Panc1 (cell line): ENCODE results near the gene SLC6A19. TPM values are rescaled to one million over a fixed set of nuclear protein-coding genes. Genes with fewer than 3 reads are reported as not detected.

Experiments
- ATAC-seq: fragments of 200-7000 bp; cut with Tn5 transposase; 2 replicates; pipeline ENCODE4 v1.9.1; 2020; ENCODE audit warnings: mild to moderate bottlenecking, moderate library complexity
- BruUV-seq: library from RNA; stranded (reverse); fragments of 400-500 nt; replicated peaks from 2 replicates; lab custom pipeline; 2021; lab: Mats Ljungman, UMichigan
- CTCF ChIA-PET: fragments of 300-600 bp; sonication (Branson Sonifier 250); formaldehyde crosslinking; loops from one replicate; lab custom pipeline; 2022; ENCODE audit warnings: antibody characterized with exemption; lab: Charles Lee
- POLR2A ChIA-PET: fragments of 300-600 bp; sonication (Branson Sonifier 250); formaldehyde crosslinking; loops from one replicate; lab custom pipeline; 2022; ENCODE audit warnings: antibody characterized with exemption; lab: Charles Lee
- DNase-seq: peaks from one replicate; pipeline ENCODE4 v3.0.0-alpha.2; 2010; ENCODE audit warnings: low read depth, low spot score
- H3K27ac ChIP-seq: 2 replicates; pipeline ENCODE4 v1.5.1; 2011; ENCODE audit warnings: mild to moderate bottlenecking, low read length, inconsistent platforms
- H3K27me3 ChIP-seq: fragments of 200-500 bp; sonication (Bioruptor generic); 2 replicates; pipeline ENCODE4 v1.6.0; 2014; ENCODE audit warnings: low read length, inconsistent platforms; ENCODE audit not compliant: control insufficient read depth, insufficient read depth
- H3K36me3 ChIP-seq: fragments of 200-500 bp; sonication (Bioruptor generic); 2 replicates; pipeline ENCODE4 v1.5.1; 2014; ENCODE audit warnings: inconsistent platforms, mild to moderate bottlenecking, low read length, moderate library complexity; ENCODE audit not compliant: control insufficient read depth, insufficient read depth
- H3K4me1 ChIP-seq: 2 replicates; pipeline ENCODE4 v1.5.1; 2011; ENCODE audit warnings: inconsistent platforms, mild to moderate bottlenecking, low read length, moderate library complexity; ENCODE audit not compliant: control insufficient read depth, insufficient read depth
- H3K4me3 ChIP-seq, 2 experiments: 2 replicates each; pipeline ENCODE4 v1.5.1; 2011 to 2012; ENCODE audit warnings: low read depth in 2 of 2, low read length in 2 of 2, mild to moderate bottlenecking in 2 of 2, inconsistent platforms in 1 of 2, moderate library complexity in 1 of 2
- H3K9me3 ChIP-seq: fragments of 200-500 bp; sonication (Bioruptor generic); 2 replicates; pipeline ENCODE4 v1.5.1; 2014; ENCODE audit warnings: low read depth, mild to moderate bottlenecking, inconsistent platforms, low read length, moderate library complexity; ENCODE audit not compliant: control insufficient read depth, insufficient read depth
- POLR2AphosphoS5 ChIP-seq: IDR thresholded peaks from 2 replicates; pipeline ENCODE4 v1.6.1; 2012; ENCODE audit warnings: mild to moderate bottlenecking, low read depth, low read length, moderate library complexity
- SIN3A ChIP-seq: IDR thresholded peaks from 2 replicates; pipeline ENCODE4 v1.6.1; 2012; ENCODE audit warnings: low read depth, mild to moderate bottlenecking, low read length, moderate library complexity, borderline replicate concordance; ENCODE audit not compliant: insufficient read depth
- TCF7L2 ChIP-seq: IDR thresholded peaks from 2 replicates; pipeline ENCODE4 v1.6.1; 2011; ENCODE audit warnings: mild to moderate bottlenecking, low read depth, low read length, inconsistent platforms
- in situ Hi-C: cut with HindIII; loops from 2 replicates; pipeline ENCODE4 v1.10.0; 2016; ENCODE audit warnings: low sequenced_read_pairs, low pct_unique_long_range_greater_than_20kb
- intact Hi-C: fragments of 100-400 bp; cut with micrococcal nuclease; formaldehyde crosslinking; loops from one replicate; pipeline ENCODE4 v1.10.0; 2022; ENCODE audit not compliant: unreplicated experiment
- total RNA-seq: library from RNA; stranded (reverse); gene quantifications from one replicate; pipeline ENCODE4 v1.2.1, GENCODE V29; 2021; ENCODE audit not compliant: unreplicated experiment
- TF ChIP-seq, protein P1 (sequence below), 2 experiments: IDR thresholded peaks; 2 replicates each; pipeline ENCODE4 v1.6.1; 2011 to 2012; ENCODE audit warnings: low read depth in 2 of 2, control low read depth in 1 of 2, low read length in 1 of 2, mild to moderate bottlenecking in 1 of 2, moderate library complexity in 1 of 2; ENCODE audit not compliant: insufficient read depth in 1 of 2
- TF ChIP-seq, protein P2 (sequence below): fragments of 450-650 bp; IDR thresholded peaks from 2 replicates; pipeline ENCODE4 v1.5.1; 2017; ENCODE audit warnings: mild to moderate bottlenecking

SLC6A19 gene
- total RNA-seq, 1 experiment from 2014 or later = 0.23 TPM

DNA sequence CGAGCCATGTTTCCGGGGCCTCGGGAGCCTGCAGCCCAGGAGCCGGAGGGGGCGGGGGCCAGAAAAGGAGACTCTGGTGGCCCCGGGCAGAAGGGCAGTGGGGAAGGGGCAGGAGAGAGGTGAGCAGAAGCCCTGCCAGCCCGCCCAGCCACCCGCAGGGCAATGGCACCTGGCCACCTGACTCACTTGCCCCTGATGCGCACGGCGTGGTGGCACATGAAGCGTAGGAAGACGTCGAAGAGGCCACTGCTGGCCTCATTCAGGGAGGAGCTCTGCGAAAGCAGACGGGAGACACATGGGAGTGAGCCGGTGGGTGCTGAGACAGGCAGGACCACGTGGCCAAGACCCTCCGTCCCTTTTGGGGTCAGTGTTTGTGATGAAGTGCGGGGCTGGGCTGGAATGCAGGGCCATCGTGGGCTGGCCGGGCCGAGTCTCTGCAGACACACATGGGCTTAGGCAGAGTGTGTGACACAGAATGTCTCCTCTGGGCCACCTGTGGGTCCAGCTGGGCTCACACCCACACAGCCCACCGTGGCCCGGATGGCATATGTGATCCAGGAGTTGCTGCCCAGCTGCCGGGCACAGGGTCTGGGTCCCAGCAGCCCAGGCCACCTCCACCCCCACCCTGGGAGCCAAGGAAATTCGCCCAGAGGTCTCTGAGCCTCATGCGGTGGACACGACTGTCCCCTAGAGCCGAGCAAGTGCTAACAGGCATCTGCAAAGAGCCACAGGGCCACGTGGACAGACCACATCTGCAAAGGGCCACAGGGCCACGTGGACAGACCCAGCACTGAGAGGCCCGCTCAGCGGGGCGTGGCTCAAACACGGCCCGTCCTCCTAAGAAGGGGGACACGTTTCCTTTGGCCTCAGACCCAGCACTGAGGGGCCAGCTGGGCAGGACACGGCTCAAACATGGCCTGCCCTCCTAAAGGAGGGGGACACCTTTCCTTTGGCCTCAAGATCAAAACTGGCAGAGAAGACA is 69.8 kb downstream of the SLC6A19 start:
- DNase-seq (no peak), ATAC-seq (no peak)
- no TSS peak for BruUV-seq
- Histone ChIP-seq H3K27ac (no peak overlapping the region), H3K9me3 (no peaks in the 10 kb centered on the region), H3K36me3 (no peaks in the 10 kb centered on the region), H3K4me3 (no peak overlapping the region), H3K4me1 (no peaks in the 10 kb centered on the region), H3K27me3 (no peaks in the 10 kb centered on the region)
- in situ Hi-C loops (no loop called here), intact Hi-C loops (no loop called here)
- ChIA-PET CTCF (no interaction called here), POLR2A (no interaction called here)
- TF ChIP-seq TCF7L2 (no peak), SIN3A (no peak), POLR2AphosphoS5 (no peak)
- TF ChIP-seq, protein P1, sequence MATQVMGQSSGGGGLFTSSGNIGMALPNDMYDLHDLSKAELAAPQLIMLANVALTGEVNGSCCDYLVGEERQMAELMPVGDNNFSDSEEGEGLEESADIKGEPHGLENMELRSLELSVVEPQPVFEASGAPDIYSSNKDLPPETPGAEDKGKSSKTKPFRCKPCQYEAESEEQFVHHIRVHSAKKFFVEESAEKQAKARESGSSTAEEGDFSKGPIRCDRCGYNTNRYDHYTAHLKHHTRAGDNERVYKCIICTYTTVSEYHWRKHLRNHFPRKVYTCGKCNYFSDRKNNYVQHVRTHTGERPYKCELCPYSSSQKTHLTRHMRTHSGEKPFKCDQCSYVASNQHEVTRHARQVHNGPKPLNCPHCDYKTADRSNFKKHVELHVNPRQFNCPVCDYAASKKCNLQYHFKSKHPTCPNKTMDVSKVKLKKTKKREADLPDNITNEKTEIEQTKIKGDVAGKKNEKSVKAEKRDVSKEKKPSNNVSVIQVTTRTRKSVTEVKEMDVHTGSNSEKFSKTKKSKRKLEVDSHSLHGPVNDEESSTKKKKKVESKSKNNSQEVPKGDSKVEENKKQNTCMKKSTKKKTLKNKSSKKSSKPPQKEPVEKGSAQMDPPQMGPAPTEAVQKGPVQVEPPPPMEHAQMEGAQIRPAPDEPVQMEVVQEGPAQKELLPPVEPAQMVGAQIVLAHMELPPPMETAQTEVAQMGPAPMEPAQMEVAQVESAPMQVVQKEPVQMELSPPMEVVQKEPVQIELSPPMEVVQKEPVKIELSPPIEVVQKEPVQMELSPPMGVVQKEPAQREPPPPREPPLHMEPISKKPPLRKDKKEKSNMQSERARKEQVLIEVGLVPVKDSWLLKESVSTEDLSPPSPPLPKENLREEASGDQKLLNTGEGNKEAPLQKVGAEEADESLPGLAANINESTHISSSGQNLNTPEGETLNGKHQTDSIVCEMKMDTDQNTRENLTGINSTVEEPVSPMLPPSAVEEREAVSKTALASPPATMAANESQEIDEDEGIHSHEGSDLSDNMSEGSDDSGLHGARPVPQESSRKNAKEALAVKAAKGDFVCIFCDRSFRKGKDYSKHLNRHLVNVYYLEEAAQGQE (IDR thresholded peaks at IDR 0.05; ENCODE audit: insufficient read depth in 1 of 2, low read depth in 2 of 2, low read length in 1 of 2) = no peak
- TF ChIP-seq, protein P2, sequence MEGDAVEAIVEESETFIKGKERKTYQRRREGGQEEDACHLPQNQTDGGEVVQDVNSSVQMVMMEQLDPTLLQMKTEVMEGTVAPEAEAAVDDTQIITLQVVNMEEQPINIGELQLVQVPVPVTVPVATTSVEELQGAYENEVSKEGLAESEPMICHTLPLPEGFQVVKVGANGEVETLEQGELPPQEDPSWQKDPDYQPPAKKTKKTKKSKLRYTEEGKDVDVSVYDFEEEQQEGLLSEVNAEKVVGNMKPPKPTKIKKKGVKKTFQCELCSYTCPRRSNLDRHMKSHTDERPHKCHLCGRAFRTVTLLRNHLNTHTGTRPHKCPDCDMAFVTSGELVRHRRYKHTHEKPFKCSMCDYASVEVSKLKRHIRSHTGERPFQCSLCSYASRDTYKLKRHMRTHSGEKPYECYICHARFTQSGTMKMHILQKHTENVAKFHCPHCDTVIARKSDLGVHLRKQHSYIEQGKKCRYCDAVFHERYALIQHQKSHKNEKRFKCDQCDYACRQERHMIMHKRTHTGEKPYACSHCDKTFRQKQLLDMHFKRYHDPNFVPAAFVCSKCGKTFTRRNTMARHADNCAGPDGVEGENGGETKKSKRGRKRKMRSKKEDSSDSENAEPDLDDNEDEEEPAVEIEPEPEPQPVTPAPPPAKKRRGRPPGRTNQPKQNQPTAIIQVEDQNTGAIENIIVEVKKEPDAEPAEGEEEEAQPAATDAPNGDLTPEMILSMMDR = no peak

DNA sequence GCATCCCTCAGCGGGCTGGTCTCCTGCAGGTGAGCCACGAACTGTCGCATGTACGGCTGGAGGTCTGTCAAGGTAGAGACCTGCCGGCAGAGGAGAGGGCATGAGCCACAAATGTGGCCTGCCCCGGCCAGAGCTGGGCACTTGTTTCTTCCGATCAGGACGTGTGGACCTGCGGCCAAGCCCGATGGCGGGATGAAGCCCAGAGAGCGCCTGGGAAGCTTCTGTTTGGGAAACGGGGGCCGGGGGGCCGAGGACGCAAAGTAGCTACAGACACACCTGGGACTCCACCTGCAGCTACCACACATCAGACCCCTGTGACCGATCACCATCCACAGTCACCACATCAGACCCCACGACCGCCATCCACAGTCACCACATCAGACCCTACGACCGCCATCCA is 70.8 kb downstream of the SLC6A19 start:
- no peaks in the 10 kb centered on the region for H3K9me3 ChIP-seq
- in situ Hi-C loops = no loop called here
- no peaks in the 10 kb centered on the region for H3K4me1 ChIP-seq
- no peaks in the 10 kb centered on the region for H3K36me3 ChIP-seq
- H3K27ac ChIP-seq = no peak overlapping the region
- ChIA-PET POLR2A (no interaction called here), CTCF (interaction anchor here (0.6 kb wide), 1 partner anchor 18 kb away, joined by 4 read pairs; no protein-coding TSS in a partner anchor)
- H3K4me3 ChIP-seq = no peak overlapping the region
- DNase-seq (no peak), ATAC-seq (no peak)
- BruUV-seq = no TSS peak
- no peaks in the 10 kb centered on the region for H3K27me3 ChIP-seq
- intact Hi-C loops = no loop called here
- TF ChIP-seq SIN3A = no peak
- TF ChIP-seq, protein P2 = no peak
- TF ChIP-seq TCF7L2 = no peak
- TF ChIP-seq, protein P1 (IDR thresholded peaks at IDR 0.05; ENCODE audit: insufficient read depth in 1 of 2, low read depth in 2 of 2, low read length in 1 of 2) = no peak
- TF ChIP-seq POLR2AphosphoS5 = no peak
